GOT3 (cell line): ENCODE results near the gene ARHGEF4.
"Not testable (repeated sequence)": the region's sequence is repeated elsewhere in the genome, so short reads cannot be mapped to it uniquely, and the experiment has no call there.

Source experiments
- DNase-seq: peaks from one replicate; lab custom pipeline; 2025; ENCODE audit warnings: mixed read lengths; lab: John Stamatoyannopoulos, UW

The ARHGEF4 gene

DNA sequence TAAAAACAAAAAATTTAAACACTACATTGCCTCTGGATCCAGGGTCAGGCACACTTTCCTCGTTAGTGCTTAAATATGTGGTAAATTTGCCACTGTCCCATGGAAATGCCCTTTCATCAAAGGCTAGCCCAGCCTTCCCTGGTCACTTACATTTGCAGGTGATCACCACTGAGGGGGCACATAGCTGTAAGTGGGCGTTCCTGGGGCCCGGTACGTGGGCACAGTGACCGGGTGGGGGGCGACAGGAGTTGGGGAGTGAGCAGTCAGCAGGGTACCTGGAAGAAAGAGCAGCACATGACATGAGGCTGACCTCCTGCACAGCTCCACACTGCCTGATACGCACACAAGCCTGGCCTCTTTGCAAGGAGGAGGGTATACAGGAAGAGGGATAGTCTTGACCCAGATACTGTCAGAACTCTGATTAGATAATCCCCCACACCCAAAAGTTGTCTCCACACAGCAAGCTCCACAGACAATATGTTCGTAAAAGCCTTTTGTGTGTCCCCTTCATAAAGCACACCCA is 216.1 kb downstream of the ARHGEF4 start:
- DNase-seq, result no peak

GRCh38 chr2:131054488-131054887 is 217.8 kb downstream of the ARHGEF4 start:
- no peak for DNase-seq

GRCh38 chr2:131055169-131056065 is 218.7 kb downstream of the ARHGEF4 start:
- DNase-seq, result no peak

- DNase-seq, result no peak
Observed at GRCh38 chr2:131056204-131056931, 219.7 kb downstream of the ARHGEF4 start.

DNA sequence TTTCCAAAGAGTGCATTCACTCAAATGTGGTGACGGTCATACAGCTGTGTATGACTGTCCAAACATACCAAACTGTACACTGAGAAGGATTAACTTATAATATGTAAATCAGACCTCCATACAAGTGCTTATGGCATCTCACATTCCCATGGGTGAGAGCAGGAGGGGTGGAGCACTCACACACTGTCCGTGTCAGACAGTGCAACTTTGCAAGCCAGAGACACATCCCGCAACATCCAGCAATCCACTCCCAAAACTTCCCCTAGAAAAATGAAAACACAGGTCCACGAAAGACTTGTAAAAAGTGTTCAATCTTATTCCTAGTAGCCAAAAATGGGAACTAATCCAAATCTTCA is 220.2 kb downstream of the ARHGEF4 start:
- DNase-seq, result no peak

- no peak for DNase-seq
Observed at GRCh38 chr2:131058214-131058843, 221.6 kb downstream of the ARHGEF4 start.

DNA sequence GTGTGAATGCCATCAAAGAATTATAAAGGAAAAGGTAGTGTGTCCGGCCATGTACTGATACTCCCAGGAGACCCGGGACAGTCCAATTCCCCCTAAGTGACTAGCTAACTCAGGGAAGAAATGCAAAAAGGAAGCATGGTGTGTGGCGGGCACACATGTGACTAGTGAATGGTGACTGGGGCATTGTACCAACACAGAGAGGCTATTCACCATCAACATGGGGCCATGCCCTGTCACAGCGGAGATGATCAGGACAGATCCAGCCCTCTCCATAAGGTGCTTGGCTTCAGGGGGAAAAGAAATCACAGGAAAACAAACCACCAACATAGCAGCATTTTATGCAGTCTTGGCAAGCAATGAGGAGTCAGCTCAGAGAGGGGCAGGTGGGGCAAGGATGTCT is 222.2 kb downstream of the ARHGEF4 start:
- no peak for DNase-seq

DNA sequence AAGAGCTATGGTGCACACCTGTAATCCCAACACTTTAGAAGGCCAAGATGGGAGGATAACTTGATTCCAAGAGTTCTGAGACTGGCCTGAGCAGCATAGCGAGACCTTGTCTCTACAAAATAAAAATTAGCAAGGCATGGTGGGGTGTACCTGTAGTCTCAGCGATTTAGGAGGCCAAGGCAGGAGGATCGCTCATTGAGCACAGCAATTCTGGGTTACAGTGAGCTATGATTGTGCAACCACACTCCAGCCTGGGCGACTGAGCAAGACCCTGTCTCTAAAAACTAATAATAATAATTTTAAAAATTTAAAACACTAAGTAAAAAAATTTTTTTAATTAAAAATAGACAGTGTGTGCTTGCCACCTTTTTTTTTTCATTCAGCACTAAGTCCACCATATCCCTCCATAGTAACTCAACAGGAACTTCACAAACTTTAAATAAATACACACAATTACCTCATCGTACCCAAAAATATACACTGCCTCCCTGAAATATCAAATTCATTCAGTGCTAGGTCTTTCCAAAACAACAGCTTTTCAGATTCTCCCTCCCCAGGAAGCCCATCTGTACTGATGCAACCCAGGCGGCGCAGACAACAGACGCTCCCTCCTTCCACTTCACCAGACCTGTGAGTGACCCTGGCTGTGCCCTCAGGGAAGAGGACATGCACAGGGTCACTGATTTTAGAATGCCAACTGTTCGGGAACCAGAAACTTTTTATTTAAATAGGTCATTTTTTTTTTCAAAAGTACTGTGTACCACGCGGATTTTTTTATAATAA is 227.0 kb downstream of the ARHGEF4 start:
- DNase-seq, result no peak

DNA sequence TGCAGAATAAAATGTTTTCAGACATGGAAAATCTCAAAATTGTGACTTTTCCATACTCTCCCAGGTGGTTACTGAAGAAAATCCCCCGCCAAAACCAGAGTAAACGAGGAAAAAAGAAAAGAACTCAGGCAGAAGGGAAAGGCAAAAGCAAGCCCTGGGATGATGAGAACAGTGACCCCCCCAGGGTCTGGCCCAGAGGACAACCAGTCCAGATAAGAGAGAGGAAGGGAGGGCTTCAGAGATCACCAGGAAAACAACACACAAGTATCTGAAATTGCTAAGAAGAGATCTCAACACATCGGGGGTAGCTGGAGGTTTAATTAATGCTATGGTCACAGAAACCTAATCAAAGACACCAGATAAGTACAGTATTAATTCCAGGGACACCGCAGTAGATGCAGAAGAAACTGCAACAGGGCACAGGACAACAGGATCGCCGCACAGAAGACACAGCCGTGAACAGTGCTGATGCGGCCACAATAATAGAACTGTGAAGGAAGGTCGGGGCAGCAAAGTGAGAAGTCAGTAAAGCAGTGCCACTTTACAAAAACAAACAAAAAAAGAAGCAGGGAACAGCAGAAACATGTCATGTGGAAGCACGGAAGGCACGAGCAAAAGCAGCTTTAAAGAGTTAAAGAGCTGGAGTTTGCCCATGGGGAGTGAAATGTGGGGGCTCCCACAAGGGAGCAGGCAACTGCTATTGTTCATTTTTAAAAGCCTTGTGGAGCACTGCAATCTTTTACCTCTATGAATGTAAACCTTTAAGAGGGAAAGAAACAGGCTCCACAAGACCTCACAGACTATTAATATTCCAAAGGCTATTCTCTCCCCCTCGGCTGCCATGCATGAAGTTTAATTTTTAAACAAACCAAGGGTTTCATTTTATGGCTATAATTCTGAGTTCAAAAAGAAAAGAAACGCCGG is 228.1 kb downstream of the ARHGEF4 start:
- DNase-seq, result no peak

DNA sequence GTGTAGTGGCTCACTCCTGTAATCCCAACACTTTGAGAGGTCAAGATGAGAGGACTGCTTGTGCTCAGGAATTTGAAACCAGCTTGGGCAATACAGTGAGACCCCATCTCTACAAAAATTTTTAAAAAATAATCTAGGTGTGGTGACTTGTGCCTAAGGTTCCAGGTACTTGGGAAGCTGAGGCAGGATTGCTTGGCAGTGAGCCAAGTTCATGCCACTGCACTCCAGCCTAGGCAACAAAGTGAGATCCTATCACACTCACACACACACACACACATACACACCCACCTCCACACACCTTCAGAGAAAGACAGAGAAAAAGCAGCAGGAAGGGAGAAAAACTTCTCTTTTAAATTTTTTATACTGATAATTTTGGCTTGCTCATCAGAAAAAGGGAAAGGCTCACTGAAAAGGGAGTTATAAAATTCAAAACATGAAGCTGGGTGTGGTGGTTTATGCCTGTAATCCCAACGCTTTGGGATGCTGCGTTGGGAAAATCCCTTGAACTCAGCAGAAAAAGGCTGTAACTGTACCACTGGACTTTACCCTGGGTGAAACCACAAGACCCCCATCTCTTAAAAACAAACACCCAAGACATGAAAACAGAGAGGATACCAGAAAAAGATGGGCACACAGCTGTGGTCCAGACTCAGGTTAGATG is 230.9 kb downstream of the ARHGEF4 start:
- DNase-seq, result no peak

- DNase-seq, result not testable (repeated sequence)
Observed at GRCh38 chr2:131068172-131068571, 231.5 kb downstream of the ARHGEF4 start.

GRCh38 chr2:131075578-131075977 is 238.9 kb downstream of the ARHGEF4 start:
- DNase-seq, result not testable (repeated sequence)

DNA sequence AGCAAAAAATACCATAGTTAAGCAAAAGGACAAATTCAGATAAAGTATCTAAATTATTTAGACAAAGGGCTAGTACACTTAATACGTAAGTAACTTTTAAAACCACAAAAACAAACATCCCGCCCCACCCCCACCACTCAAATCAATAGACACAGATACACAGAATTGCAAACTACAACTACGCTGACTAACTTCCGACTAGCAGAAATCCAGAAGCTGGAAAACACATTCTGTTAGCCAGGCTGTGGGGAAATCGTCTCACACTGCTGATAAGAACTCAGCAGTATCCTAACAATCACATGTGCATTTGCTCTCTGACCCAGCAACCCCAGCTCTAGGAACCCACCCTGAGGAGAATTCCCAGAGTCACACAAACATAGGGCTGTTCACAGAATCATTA is 240.0 kb downstream of the ARHGEF4 start:
- no peak for DNase-seq

GRCh38 chr2:131077182-131077846 is 240.6 kb downstream of the ARHGEF4 start:
- DNase-seq, result no peak

GRCh38 chr2:131077966-131078365 is 241.3 kb downstream of the ARHGEF4 start:
- DNase-seq, result no peak

GRCh38 chr2:131079931-131080330 is 243.2 kb downstream of the ARHGEF4 start:
- DNase-seq, result not testable (repeated sequence)

DNA sequence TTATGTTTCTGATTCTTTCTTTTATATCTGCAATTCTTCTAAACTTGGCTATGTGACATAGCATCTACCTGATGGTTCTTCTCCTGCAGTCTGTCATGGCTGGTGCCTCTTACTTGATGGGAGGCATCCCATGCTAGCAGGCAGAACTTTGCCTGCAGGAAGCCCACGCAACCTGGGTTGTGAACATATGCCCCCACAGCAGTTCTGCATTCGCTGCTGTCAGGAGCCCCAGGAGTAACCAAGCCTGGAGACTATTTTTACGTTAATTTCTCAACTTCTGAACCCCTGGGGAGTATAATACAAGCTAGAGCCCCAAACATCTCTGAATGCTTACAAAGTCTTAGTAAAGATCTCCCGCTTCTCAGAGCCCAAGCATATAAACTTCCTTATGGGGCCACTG is 244.5 kb downstream of the ARHGEF4 start:
- DNase-seq, result no peak

GRCh38 chr2:131085646-131086045 is 248.9 kb downstream of the ARHGEF4 start:
- DNase-seq, result no peak

DNA sequence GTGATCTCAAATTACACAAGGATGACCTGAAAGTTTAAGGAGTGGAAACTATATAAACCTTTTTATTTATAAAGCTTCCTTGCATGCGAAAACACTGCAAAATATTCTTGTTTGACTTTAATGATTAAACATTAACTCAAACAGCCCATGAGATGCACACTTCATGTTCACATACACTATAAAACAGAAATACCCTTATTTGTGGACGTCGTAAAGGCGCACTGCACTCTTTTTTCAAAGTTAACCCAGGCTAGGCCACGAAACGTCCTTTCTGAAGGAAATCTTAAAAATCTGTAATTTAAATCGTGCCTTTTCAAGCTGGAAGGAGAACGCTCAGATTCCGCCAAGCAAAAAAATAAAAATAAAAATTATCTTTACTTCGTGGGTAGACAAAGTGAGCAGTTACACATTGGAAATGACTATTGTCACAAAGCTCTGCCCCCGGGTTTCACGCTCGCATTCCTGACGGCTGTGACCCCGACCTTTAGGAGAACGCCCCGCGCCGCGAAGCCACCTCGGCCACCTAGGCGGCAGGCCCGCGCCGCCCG is 255.8 kb downstream of the ARHGEF4 start:
- DNase-seq, result no peak
